Mesendoderm (in vitro differentiated cells): ENCODE data around the gene ADAMTS14.
"Not testable (repeated sequence)": the region's sequence is repeated elsewhere in the genome, so short reads cannot be mapped to it uniquely, and the experiment has no call there.

Experiments used
- DNase-seq: peaks from one replicate; pipeline ENCODE4 v3.0.0; 2013
- H2AK5ac ChIP-seq: 2 replicates; pipeline ENCODE4 v1.6.1; 2013; ENCODE audit warnings: low read length, inconsistent platforms
- H2BK120ac ChIP-seq: 2 replicates; pipeline ENCODE4 v1.6.1; 2013; ENCODE audit warnings: low read depth, mild to moderate bottlenecking, low read length, moderate library complexity, mixed read lengths
- H2BK15ac ChIP-seq: replicated peaks from 2 replicates; pipeline ENCODE4 v1.6.1; 2013; ENCODE audit warnings: low read depth, mild to moderate bottlenecking, moderate library complexity
- H2BK5ac ChIP-seq: 2 replicates; pipeline ENCODE4 v1.6.1; 2013; ENCODE audit warnings: low read length, inconsistent platforms
- H3K18ac ChIP-seq: 2 replicates; pipeline ENCODE4 v1.6.1; 2013; ENCODE audit warnings: mild to moderate bottlenecking, low read length, mixed read lengths
- H3K23ac ChIP-seq: one replicate; pipeline ENCODE4 v1.6.1; 2013; ENCODE audit warnings: low read length
- H3K27ac ChIP-seq: 2 replicates; pipeline ENCODE4 v1.5.1; 2013; ENCODE audit warnings: low read depth, mild to moderate bottlenecking, inconsistent platforms, low read length, moderate library complexity
- H3K27me3 ChIP-seq: 2 replicates; pipeline ENCODE4 v1.6.1; 2013; ENCODE audit warnings: low read length, control low read depth, mild to moderate bottlenecking, inconsistent platforms; ENCODE audit not compliant: insufficient read depth, poor library complexity
- H3K36me3 ChIP-seq: 2 replicates; pipeline ENCODE4 v1.6.1; 2013; ENCODE audit warnings: low read length, inconsistent platforms; ENCODE audit not compliant: control insufficient read depth, insufficient read depth
- H3K4ac ChIP-seq: one replicate; pipeline ENCODE4 v1.6.1; 2013; ENCODE audit warnings: low read depth, mild to moderate bottlenecking, low read length, moderate library complexity
- H3K4me1 ChIP-seq: 2 replicates; pipeline ENCODE4 v1.6.1; 2013; ENCODE audit warnings: low read depth, low read length, inconsistent platforms; ENCODE audit not compliant: control insufficient read depth
- H3K4me2 ChIP-seq: 2 replicates; pipeline ENCODE4 v1.6.1; 2013; ENCODE audit warnings: low read length
- H3K4me3 ChIP-seq: 2 replicates; pipeline ENCODE4 v1.5.1; 2013; ENCODE audit warnings: mild to moderate bottlenecking, low read length
- H3K56ac ChIP-seq: one replicate; pipeline ENCODE4 v1.6.1; 2013; ENCODE audit warnings: low read length
- H3K79me1 ChIP-seq: 2 replicates; pipeline ENCODE4 v1.6.1; 2013; ENCODE audit warnings: low read length, inconsistent platforms
- H3K79me2 ChIP-seq: 2 replicates; pipeline ENCODE4 v1.6.1; 2013; ENCODE audit warnings: mild to moderate bottlenecking, low read length; ENCODE audit not compliant: control insufficient read depth, insufficient read depth
- H3K9ac ChIP-seq: 2 replicates; pipeline ENCODE4 v1.6.1; 2013; ENCODE audit warnings: low read length, inconsistent platforms
- H4K5ac ChIP-seq: one replicate; pipeline ENCODE4 v1.6.1; 2013; ENCODE audit warnings: low read length
- H4K8ac ChIP-seq: one replicate; pipeline ENCODE4 v1.6.1; 2013; ENCODE audit warnings: low read depth, mild to moderate bottlenecking, control low read depth, low read length, moderate library complexity
- WGBS: extraction: QIAGEN DNeasy Blood & Tissue Kit; methylation state at CpG from one replicate; pipeline ENCODE4 v1.1.7; 2013; ENCODE audit warnings: low lambda C conversion rate, missing lambda C conversion rate; ENCODE audit not compliant: insufficient coverage; ENCODE audit errors: extremely low coverage; 5-methylcytosine and 5-hydroxymethylcytosine counted together

ADAMTS14 gene

DNA sequence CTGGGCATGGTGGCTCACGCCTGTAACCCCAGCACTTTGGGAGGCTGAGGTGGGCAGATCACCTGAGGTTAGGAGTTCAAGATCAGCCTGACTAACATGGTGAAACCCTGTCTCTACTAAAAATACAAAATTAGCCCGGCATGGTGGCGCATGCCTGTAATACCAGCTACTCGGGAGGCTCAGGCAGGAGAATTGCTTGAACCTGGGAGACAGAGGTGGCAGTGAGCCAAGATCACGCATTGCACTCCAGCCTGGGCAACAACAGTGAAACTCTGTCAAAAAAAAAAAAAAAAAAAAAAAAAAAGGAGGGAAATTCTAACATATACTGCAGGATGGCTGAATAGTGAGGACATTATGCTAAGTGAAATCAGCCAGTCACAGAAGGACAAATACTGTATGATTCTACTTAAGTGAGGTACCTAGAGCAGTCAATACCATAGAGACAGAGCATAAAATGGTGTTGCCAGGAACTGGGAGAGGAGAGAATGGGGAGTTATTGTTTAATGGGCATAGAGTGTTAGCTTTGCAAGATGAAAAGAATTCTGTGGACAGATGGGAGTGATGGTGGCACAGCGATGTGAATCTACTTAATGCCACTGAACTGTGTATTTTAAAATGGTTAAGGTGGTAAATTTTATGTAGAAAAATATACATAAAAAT, 95.8 kb downstream of the ADAMTS14 start:
- H3K36me3 ChIP-seq, H3K9ac ChIP-seq, H3K79me2 ChIP-seq, H3K27ac ChIP-seq, H4K8ac ChIP-seq, DNase-seq, H3K4me3 ChIP-seq, H3K79me1 ChIP-seq, H3K56ac ChIP-seq, H2BK15ac ChIP-seq, H3K27me3 ChIP-seq, H3K4ac ChIP-seq, H3K23ac ChIP-seq, H3K4me1 ChIP-seq, H2AK5ac ChIP-seq, H4K5ac ChIP-seq, H2BK5ac ChIP-seq, H2BK120ac ChIP-seq, H3K4me2 ChIP-seq, H3K18ac ChIP-seq: not testable (repeated sequence)
- no CpG with 5 or more reads among the region's 6 CpGs for WGBS

DNA sequence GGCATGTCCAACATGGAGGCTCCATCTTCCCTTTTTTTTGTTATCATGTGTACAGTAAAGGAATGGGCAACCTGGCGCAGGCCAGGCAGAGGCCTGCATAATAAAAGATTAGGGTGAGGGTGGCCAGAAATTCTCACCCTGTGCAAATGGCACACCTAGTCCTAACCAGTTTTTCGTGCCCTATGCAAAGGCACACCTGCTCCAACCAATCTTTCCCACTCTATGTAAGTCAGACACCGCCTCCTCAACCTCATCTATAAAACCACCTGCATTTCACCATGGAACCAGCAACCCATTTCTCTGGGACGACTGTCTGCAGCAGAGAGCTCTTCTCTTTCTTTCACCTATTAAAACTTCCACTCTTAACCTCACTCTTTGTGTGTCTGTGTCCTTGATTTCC, 96.8 kb downstream of the ADAMTS14 start:
- Histone ChIP-seq H3K23ac (no peak overlapping the region), H3K9ac (no peak overlapping the region), H3K36me3 (no peaks in the 10 kb centered on the region), H2AK5ac (no peak overlapping the region), H4K5ac (no peak overlapping the region), H3K27ac (no peak overlapping the region), H3K27me3 (no peaks in the 10 kb centered on the region), H2BK5ac (no peak overlapping the region), H2BK120ac (no peak overlapping the region), H4K8ac (no peak overlapping the region), H3K4ac (no peak overlapping the region), H3K56ac (no peak overlapping the region), H3K18ac (no peak overlapping the region), H3K4me1 (no peaks in the 10 kb centered on the region), H3K79me2 (no peaks in the 10 kb centered on the region), H3K4me2 (no peak overlapping the region), H3K79me1 (no peaks in the 10 kb centered on the region), H2BK15ac (no peak overlapping the region), H3K4me3 (no peak overlapping the region)
- no peak for DNase-seq
- WGBS = no CpG with 5 or more reads among the region's 4 CpGs

DNA sequence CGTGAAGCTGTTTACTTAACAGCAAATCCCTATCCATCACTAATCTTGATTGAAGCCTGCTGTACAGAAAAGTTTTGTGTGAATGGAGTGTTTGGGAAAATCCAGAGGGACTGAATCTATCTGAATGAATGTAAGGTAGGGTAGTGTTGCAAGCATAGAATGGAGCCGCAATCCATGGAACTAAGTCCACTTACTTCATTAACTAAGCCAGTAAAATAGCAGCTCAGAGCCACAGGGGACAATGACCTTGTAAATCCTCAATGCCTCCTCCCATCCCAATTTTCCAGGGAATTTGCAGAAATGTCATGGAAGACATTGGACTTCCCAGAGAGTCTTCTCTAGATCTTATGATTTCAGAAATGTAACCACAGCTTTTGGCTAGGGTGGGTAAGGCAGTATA, 97.7 kb downstream of the ADAMTS14 start:
- H3K4me1 ChIP-seq = no peaks in the 10 kb centered on the region
- H2BK120ac ChIP-seq = no peak overlapping the region
- H2AK5ac ChIP-seq = no peak overlapping the region
- no CpG with 5 or more reads among the region's 2 CpGs for WGBS
- no peaks in the 10 kb centered on the region for H3K79me1 ChIP-seq
- no peak overlapping the region for H3K23ac ChIP-seq
- no peak overlapping the region for H3K4ac ChIP-seq
- H3K79me2 ChIP-seq = no peaks in the 10 kb centered on the region
- H3K9ac ChIP-seq = no peak overlapping the region
- no peak overlapping the region for H4K8ac ChIP-seq
- H3K4me3 ChIP-seq = no peak overlapping the region
- no peak overlapping the region for H3K56ac ChIP-seq
- H4K5ac ChIP-seq = no peak overlapping the region
- H3K27ac ChIP-seq = no peak overlapping the region
- DNase-seq = no peak
- no peaks in the 10 kb centered on the region for H3K36me3 ChIP-seq
- H3K18ac ChIP-seq = no peak overlapping the region
- H3K4me2 ChIP-seq = no peak overlapping the region
- H3K27me3 ChIP-seq = no peaks in the 10 kb centered on the region
- no peak overlapping the region for H2BK5ac ChIP-seq
- no peak overlapping the region for H2BK15ac ChIP-seq

DNA sequence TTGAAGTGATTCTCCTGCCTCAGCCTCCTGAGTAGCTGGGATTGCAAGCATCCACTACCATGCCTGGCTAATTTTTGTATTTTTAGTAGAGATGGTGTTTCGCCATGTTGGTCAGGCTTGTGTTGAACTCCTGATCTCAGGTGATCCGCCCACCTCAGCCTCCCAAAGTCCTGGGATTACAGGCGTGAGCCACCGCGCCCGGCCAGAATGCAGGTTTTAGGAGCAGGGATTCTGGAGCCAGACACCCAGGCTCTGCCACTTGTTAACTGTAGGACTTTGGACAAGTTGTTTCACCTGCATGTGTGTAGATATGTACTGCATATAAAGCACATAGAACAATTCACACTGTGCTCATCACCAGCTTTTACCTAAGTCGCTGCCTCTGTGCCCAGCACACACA, 98.2 kb downstream of the ADAMTS14 start:
- not testable (repeated sequence) for H2BK120ac ChIP-seq

DNA sequence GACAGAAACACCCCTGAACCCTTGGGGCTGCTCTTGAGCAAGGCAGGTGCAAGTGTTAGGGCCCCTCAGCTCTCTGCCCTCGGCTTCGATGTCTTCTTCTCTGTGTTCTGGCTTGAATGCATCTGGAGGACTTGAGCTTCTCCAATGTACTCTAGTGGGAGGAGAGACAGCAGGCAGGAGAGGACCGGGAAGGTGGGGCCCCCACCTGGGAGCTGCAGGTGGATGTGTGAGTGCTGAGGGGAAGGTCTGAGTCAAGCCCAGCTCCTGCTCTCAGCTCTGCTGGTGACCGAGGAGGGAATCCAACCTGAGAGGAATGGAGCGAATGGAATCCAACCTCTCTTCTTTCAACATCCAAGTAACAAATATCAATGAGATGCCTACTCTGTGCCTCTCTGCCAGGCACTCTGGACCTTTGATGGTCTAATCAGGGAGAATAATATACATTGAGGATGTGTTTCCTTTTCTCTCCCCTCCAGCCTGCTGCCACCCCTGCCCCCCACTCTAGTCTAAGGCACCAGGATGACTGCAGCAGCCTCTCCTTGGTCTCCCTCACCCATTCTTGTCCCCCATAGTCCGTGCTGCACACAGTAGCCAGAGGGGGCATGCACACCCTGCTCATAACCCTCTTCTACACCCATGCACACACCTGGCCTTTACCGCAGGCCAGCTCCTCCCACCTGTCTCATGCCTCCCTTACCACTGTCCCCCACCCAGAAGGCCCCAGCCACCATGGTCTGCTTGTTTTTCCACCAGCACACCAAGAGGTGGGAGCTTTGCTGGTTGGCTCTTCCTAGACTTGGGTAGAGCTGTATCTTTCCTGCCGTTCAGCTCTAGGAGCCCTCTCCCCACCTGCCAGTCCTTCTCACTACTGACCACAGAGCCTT, 99.2 kb downstream of the ADAMTS14 start:
- Histone ChIP-seq H3K4me2 (no peak overlapping the region), H3K4ac (no peak overlapping the region), H3K27me3 (no peaks in the 10 kb centered on the region), H3K18ac (no peak overlapping the region), H3K27ac (no peak overlapping the region), H4K5ac (no peak overlapping the region), H2AK5ac (no peak overlapping the region), H3K4me1 (no peaks in the 10 kb centered on the region), H3K56ac (no peak overlapping the region), H3K23ac (no peak overlapping the region), H2BK5ac (no peak overlapping the region), H3K9ac (no peak overlapping the region), H4K8ac (no peak overlapping the region), H2BK15ac (no peak overlapping the region), H3K79me2 (no peaks in the 10 kb centered on the region), H3K4me3 (no peak overlapping the region), H3K36me3 (no peaks in the 10 kb centered on the region), H2BK120ac (no peak overlapping the region), H3K79me1 (no peaks in the 10 kb centered on the region)
- no CpG with 5 or more reads among the region's 8 CpGs for WGBS
- no peak for DNase-seq

More for the DNA sequence above, 98.2 kb downstream of the ADAMTS14 start:
- H3K4me3 ChIP-seq, H2AK5ac ChIP-seq, H3K79me1 ChIP-seq, DNase-seq, H3K18ac ChIP-seq, H3K9ac ChIP-seq, H3K4ac ChIP-seq, H3K56ac ChIP-seq, H3K23ac ChIP-seq, H3K79me2 ChIP-seq, H3K4me1 ChIP-seq, H2BK5ac ChIP-seq, H4K8ac ChIP-seq, H4K5ac ChIP-seq, H3K36me3 ChIP-seq, H3K27me3 ChIP-seq, H3K4me2 ChIP-seq, H3K27ac ChIP-seq, H2BK15ac ChIP-seq: not testable (repeated sequence)
- WGBS = no CpG with 5 or more reads among the region's 7 CpGs
